Ishikawa (cell line): Measurements from ENCODE around the gene GAK.

ENCODE experiments used
- CEBPB ChIP-seq: IDR thresholded peaks from 2 replicates; pipeline ENCODE4 v1.6.1; 2012
- EP300 ChIP-seq: IDR thresholded peaks from 2 replicates; pipeline ENCODE4 v1.6.1; 2012; ENCODE audit warnings: borderline replicate concordance
- FOXM1 ChIP-seq: IDR thresholded peaks from 2 replicates; pipeline ENCODE4 v1.6.1; 2012; ENCODE audit warnings: low read depth, borderline replicate concordance
- TAF1 ChIP-seq: IDR thresholded peaks from 2 replicates; pipeline ENCODE4 v1.6.1; 2012; ENCODE audit warnings: low read depth, mild to moderate bottlenecking
- TF ChIP-seq, protein P1 (sequence below): IDR thresholded peaks from 2 replicates; pipeline ENCODE4 v1.6.1; 2012

DNA sequence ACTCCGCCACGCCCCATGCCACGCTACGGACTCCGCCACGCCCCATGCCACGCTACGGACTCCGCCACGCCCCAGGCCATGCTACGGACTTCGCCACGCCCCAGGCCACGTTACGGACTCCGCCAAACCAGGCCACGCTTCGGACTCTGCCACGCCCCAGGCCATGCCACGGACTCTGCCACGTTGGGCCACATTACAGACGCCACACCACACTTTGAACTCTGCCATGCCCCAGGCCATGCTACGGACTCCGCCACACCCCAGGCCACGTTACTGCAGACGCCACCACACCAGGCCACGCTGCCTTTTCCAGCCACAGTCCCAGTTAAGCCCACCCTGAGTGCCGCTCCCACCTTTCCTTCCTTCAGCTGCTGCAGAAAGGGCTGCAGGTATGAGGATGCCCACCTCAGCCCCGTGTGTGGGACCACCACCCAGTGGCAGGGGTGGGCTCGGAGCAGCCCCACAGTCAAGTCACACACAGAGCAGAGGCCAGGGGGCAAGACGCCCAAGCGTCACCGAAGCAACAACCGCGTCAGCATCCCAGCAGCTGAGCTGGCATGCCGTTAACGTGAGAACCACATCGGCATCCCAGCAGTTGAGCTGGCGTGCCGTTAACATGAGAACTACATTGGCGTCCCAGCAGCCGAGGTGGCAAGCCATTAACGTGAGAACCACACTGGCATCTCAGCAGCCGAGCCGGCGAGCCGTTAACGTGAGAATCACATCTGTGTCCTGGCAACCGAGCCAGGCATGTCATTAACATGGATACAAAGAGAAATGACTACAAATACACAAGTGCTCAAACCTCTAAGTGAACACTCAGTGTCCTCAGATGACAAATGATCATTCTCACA is 26.4 kb downstream of the GAK start:
- TF ChIP-seq, protein P1, sequence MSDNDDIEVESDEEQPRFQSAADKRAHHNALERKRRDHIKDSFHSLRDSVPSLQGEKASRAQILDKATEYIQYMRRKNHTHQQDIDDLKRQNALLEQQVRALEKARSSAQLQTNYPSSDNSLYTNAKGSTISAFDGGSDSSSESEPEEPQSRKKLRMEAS, result no peak
- TF ChIP-seq EP300, result no peak
- no peak for TF ChIP-seq CEBPB
- no peak for TF ChIP-seq TAF1
- TF ChIP-seq FOXM1, result no peak
